Measurements from ENCODE around the gene RTN4RL2.

RTN4RL2 gene

GRCh38 chr11:57523419-57523818 is 63.1 kb downstream of the RTN4RL2 start:
- Histone ChIP-seq H3K4me3 (ENCODE audit: low read depth in 1 of 2, low read length in 1 of 2) (no peak overlapping the region), H3K27ac (no peak overlapping the region), H3K36me3 (no peaks in the 10 kb centered on the region), H3K27me3 (no peaks in the 10 kb centered on the region), H3K4me1 (ENCODE audit: control insufficient read depth in 1 of 2, insufficient read depth in 1 of 2, low read depth in 1 of 2, low read length in 1 of 2) (no peaks in the 10 kb centered on the region), H3K9me3 (no peaks in the 10 kb centered on the region)
- no peak for TF ChIP-seq CTCF (IDR thresholded peaks at IDR 0.05)
